HEK293T (cell line): Measurements from ENCODE around the gene ZNF618.

Experiments used
- ARNT ChIP-seq: fragments of 450-650 bp; IDR thresholded peaks from 2 replicates; pipeline ENCODE4 v1.6.1; 2017; ENCODE audit warnings: mild to moderate bottlenecking
- BHLHE40 ChIP-seq: fragments of 450-650 bp; IDR thresholded peaks from 2 replicates; pipeline ENCODE4 v1.6.1; 2016; ENCODE audit warnings: mild to moderate bottlenecking, moderate library complexity, borderline replicate concordance
- FOXM1 ChIP-seq: fragments of 450-650 bp; IDR thresholded peaks from 2 replicates; pipeline ENCODE4 v1.6.1; 2017; ENCODE audit warnings: mild to moderate bottlenecking, borderline replicate concordance
- HDGF ChIP-seq: fragments of 450-650 bp; IDR thresholded peaks from 2 replicates; pipeline ENCODE4 v1.6.1; 2017; ENCODE audit warnings: antibody characterized with exemption, borderline replicate concordance
- NFRKB ChIP-seq: fragments of 450-650 bp; IDR thresholded peaks from 2 replicates; pipeline ENCODE4 v1.6.1; 2016; ENCODE audit warnings: mild to moderate bottlenecking, moderate library complexity
- SP1 ChIP-seq: fragments of 450-650 bp; IDR thresholded peaks from 2 replicates; pipeline ENCODE4 v1.6.1; 2017
- SUZ12 ChIP-seq: fragments of 450-650 bp; IDR thresholded peaks from 2 replicates; pipeline ENCODE4 v1.6.1; 2016; ENCODE audit warnings: mild to moderate bottlenecking
- TARDBP ChIP-seq: fragments of 450-650 bp; IDR thresholded peaks from 2 replicates; pipeline ENCODE4 v1.6.1; 2016
- TF ChIP-seq, protein P1 (sequence below): fragments of 450-650 bp; IDR thresholded peaks from 2 replicates; pipeline ENCODE4 v1.6.1; 2016

- TF ChIP-seq SUZ12, result no peak
- TF ChIP-seq BHLHE40, result no peak
- TF ChIP-seq FOXM1, result no peak
- no peak for TF ChIP-seq TARDBP
- TF ChIP-seq, protein P1, sequence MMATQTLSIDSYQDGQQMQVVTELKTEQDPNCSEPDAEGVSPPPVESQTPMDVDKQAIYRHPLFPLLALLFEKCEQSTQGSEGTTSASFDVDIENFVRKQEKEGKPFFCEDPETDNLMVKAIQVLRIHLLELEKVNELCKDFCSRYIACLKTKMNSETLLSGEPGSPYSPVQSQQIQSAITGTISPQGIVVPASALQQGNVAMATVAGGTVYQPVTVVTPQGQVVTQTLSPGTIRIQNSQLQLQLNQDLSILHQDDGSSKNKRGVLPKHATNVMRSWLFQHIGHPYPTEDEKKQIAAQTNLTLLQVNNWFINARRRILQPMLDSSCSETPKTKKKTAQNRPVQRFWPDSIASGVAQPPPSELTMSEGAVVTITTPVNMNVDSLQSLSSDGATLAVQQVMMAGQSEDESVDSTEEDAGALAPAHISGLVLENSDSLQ, result no peak
- TF ChIP-seq SP1, result no peak
- no peak for TF ChIP-seq NFRKB
- no peak for TF ChIP-seq ARNT
- no peak for TF ChIP-seq HDGF
Observed at GRCh38 chr9:113958556-113958955, 82.4 kb downstream of the ZNF618 start.
